Stimulated activated CD4-positive, alpha-beta T cell treated with anti-CD3 and anti-CD28 coated beads, Interleukin-12 subunit alpha, Interleukin-12 subunit beta, amount 100 ng/mL, for 48 hours (primary cell): ENCODE measurements around the gene MLX.
"Not testable (repeated sequence)": the region's sequence is repeated elsewhere in the genome, so short reads cannot be mapped to it uniquely, and the experiment has no call there.

Experiments
- DNase-seq, 3 donors: peaks; one replicate each; pipeline ENCODE4 v3.0.0-alpha.2; 2020; ENCODE audit warnings: low read depth in 2 of 3, low spot score in 1 of 3

The MLX gene

GRCh38 chr17:42554250-42555121 is 12.4 kb upstream of the MLX start:
- peak in 2 of 3 donors; percentile 52 to 76 for DNase-seq

- DNase-seq: no peak
Measured at GRCh38 chr17:42555122-42555622, 11.7 kb upstream of the MLX start.

GRCh38 chr17:42555961-42556617 is 10.8 kb upstream of the MLX start:
- not testable (repeated sequence) for DNase-seq

GRCh38 chr17:42559075-42559474 is 7.8 kb upstream of the MLX start:
- DNase-seq: no peak

- DNase-seq: no peak
Measured at GRCh38 chr17:42560246-42560645, 6.7 kb upstream of the MLX start.

GRCh38 chr17:42561897-42562387 is 5.0 kb upstream of the MLX start, which contains the start of gene COASY:
Gene COASY (plus strand): TSS chr17:42562148. CDS start chr17:42562623, 475 bp downstream.
- peak; percentile 90 to 94 (median 90) for DNase-seq

GRCh38 chr17:42562388-42563142 is 4.3 kb upstream of the MLX start:
- DNase-seq: no peak

- DNase-seq: no peak
Measured at GRCh38 chr17:42563143-42563509, 3.8 kb upstream of the MLX start.

- DNase-seq: no peak
Measured at GRCh38 chr17:42563543-42563942, 3.4 kb upstream of the MLX start.

GRCh38 chr17:42563950-42564349 is 3.0 kb upstream of the MLX start:
- DNase-seq: no peak

GRCh38 chr17:42564815-42565522 is 1.9 kb upstream of the MLX start:
- DNase-seq: no peak

GRCh38 chr17:42565523-42566214 is 1.2 kb upstream of the MLX start:
- DNase-seq: no peak

GRCh38 chr17:42566215-42566882 is 551 bp upstream of the MLX start:
- no peak for DNase-seq

- DNase-seq: no peak
Measured at GRCh38 chr17:42568341-42569111, 1.6 kb downstream of the MLX start.

GRCh38 chr17:42571435-42572225 is 4.7 kb downstream of the MLX start:
- DNase-seq: no peak

GRCh38 chr17:42573095-42573494 is 6.2 kb downstream of the MLX start:
- no peak for DNase-seq

GRCh38 chr17:42574463-42574862 is 7.6 kb downstream of the MLX start:
- DNase-seq: no peak

- DNase-seq: no peak
Measured at GRCh38 chr17:42577140-42577531, 10.2 kb downstream of the MLX start.
